HG02642 (cell line): ENCODE data around the gene UQCRC2.
"Not testable (repeated sequence)": the region's sequence is repeated elsewhere in the genome, so short reads cannot be mapped to it uniquely, and the experiment has no call there.

Source experiments
- ATAC-seq: cut with Tn5 transposase; IDR thresholded peaks from one replicate; pipeline ENCODE4 v1.9.1; 2021; ENCODE audit warnings: mild to moderate bottlenecking; ENCODE audit not compliant: unreplicated experiment, poor library complexity

UQCRC2 gene

GRCh38 chr16:21952793-21953540, at the start of gene UQCRC2:
Gene UQCRC2, plus strand, starts transcription at chr16:21953361. Its CDS starts 63 bp downstream, at chr16:21953424.
- peak; percentile 93 for ATAC-seq

GRCh38 chr16:21932650-21933049, 20.5 kb upstream of the UQCRC2 start:
- ATAC-seq, result not testable (repeated sequence)

GRCh38 chr16:21933316-21933715, 19.8 kb upstream of the UQCRC2 start:
- ATAC-seq, result not testable (repeated sequence)

DNA sequence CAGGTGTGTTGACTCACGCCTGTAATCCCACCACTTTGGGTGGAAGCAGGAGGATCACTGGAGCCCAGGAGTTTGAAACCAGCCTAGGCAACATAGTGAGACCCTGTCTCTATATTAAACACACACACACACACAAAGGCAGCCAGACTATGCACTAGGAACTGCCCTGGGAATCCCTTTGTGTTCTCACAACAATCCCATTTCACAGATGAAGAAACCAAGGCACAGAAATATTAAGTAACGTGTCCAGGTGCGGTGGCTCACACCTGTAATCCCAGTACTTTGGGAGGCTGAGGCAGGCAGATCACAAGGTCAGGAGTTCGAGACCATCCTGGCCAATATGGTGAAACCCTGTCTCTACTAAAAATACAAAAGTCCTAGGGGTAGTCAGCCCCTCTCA, 19.4 kb upstream of the UQCRC2 start:
- not testable (repeated sequence) for ATAC-seq

DNA sequence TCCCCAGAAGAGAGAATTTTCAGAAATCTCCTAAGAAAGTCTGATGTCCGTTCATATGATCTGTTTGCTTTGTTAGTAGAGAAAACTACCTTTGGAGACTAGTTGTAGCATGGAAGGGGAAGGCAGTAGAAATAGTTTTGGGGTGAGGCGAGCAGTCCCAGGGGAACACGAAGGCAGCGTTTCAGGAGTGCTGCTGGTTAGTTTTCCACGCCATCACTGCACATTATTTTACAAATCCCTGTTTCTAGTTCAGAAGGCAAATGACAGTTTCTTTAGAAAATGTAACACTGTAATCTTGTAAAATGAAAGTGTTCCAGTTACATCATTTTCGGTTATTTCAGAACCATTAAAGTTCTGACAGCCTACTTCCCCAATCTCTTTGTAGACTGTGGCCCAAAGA, 16.9 kb upstream of the UQCRC2 start:
- ATAC-seq, result not testable (repeated sequence)

DNA sequence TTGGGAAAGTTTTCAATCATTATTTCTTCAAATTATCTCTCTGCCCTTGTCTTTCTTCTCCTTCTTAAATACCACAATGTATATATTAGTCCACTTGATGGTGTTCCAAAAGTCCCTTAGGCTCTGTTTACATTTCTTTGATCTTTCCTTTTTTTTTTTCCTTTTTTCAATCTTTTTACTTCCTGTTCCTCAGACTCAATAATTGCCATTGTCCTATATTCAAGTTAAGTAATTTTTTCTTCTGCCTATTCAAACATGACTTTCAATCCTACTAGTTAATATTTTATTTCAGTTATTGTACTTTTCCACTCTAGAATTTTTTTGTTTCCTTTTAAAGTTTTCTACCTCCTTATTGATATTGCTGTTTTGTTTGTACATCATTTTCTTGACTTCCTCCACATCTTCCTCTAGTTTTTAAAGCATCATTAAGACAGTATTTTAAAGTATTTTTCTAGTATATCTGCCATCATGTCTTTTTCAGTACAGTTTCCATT, 15.8 kb upstream of the UQCRC2 start:
- ATAC-seq, result no peak

- ATAC-seq, result no peak
Measured at GRCh38 chr16:21940570-21940969, 12.6 kb upstream of the UQCRC2 start.

- no peak for ATAC-seq
Measured at GRCh38 chr16:21943571-21943970, 9.6 kb upstream of the UQCRC2 start.

DNA sequence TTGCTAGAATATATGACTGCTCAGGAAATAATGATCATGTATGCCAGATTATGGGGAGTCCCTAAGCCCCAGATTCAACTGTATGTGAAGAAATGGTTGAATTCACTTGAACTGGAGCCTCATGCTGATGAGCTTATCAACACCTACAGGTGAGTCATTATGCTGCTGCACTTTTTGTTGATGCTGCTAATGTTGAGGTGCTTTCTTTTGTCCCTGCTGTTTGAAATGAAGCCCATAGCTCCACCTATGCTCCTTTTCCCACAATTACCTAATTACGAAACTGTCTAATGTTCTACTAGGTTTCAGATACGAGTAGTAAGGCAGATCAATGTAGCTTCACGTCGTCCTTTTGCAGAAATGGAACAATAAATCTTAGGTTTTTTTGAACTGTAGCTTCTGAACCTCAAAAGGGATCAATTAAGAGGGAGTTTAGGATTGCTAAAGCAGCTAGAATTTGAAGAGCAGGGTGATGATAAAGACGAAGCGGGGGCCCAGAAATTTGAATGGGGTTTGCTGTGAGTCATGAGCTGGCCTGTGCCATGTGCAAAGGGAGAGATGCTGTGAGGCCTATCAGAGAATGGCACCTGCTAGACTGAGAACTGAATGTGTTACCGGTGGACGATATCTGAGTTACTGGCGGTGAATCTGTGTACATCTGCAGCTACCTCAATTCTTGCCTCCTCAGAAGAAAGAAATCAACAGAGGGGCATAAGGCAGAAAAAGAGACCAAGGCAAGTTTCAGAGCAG, 6.1 kb upstream of the UQCRC2 start:
- ATAC-seq, result no peak

DNA sequence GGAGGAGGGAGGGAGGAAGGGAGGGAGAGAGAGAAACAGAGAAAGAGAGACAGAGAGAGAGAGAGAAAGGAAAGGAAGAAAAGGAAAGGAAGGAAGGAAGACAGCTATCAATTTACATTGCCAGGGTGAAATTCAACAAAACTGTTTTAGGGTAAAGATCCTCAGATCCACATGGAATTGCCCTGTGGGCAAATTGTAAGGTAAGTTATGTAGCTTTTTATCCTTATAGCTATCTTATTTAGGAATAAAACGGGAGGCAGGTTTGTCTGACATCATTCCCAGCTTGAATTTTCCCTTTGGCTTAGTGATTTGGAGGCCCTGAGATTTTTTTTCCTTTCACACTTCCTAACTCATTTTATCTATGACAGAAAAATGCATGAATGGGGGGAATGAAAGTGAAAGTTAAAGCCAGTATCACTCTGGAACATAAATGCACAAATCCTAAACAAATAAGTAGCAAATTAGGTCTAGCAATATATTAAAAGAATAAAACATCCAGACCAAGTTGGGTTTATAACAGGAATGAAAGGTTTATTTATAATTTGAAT, 3.4 kb upstream of the UQCRC2 start:
- ATAC-seq, result no peak

DNA sequence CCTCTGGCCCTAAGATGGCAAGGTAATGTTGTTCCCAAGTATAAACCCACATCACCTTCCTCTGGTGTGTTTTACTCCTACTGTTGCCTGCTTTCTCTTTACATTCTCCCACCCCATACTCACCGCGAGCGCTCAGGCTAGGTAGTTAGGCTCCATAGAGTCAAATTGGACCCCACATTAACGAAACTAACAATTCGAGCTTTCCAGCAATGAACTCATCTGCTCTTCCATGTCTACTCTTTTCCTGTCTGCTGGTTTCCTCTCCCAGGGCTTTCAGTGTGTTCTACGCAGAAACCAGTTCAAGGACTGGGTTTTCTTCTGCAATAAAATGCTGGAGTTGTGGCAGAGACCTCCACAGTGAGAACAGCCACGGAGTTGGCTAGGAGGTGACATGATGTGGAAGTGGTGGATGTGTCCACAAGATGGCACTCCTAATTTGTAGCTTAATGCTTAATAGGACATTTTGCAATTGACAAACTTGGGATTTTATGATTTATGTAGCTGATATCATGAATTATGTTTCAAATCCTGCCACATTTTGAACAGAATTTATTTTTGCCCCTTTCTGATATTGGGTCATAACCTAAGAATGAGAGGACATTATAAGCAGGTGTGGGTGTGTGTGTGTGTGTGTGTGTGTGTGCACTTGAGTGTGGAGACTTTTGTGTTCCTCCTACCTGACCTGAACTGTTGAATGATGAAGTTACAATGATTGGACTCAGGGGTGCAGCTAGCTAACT, 2.2 kb upstream of the UQCRC2 start:
- ATAC-seq, result no peak

DNA sequence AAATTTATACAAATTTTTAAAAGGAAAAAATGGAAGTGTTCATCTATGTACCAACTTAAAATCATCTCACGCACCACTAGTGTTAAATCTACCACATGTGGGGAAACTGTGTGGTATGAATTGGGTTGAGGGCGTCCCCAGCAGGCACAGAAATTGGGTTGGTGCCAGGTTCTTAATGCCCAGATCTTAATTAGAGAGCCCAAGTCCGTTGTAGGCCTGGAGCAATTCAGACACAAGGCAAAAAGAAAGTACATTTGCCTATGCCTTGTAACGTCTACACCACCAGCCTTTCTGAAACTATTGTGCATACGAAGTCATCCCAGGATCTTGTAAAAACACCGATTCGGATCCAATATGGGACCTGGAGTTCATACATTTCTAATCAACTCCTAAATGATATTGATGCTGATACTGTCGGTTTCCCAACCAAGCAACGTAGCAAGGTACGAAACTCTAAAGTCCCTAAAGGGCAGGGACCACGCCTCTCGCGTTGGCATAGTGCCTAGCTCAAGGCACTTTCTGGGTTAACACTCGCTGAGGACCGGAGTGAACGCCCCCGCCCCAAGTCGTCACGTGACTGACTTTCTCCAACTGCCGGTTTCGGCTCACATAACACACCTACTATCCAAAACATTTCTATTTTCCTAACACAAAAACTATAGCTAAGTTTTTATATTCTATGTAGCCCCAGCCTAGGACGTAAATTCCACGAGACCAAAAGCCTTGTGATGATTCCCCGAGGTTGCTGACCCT, 945 bp upstream of the UQCRC2 start:
- ATAC-seq, result peak; percentile 45

- ATAC-seq, result peak; percentile 22
Measured at GRCh38 chr16:21953541-21953902, 361 bp downstream of the UQCRC2 start.

DNA sequence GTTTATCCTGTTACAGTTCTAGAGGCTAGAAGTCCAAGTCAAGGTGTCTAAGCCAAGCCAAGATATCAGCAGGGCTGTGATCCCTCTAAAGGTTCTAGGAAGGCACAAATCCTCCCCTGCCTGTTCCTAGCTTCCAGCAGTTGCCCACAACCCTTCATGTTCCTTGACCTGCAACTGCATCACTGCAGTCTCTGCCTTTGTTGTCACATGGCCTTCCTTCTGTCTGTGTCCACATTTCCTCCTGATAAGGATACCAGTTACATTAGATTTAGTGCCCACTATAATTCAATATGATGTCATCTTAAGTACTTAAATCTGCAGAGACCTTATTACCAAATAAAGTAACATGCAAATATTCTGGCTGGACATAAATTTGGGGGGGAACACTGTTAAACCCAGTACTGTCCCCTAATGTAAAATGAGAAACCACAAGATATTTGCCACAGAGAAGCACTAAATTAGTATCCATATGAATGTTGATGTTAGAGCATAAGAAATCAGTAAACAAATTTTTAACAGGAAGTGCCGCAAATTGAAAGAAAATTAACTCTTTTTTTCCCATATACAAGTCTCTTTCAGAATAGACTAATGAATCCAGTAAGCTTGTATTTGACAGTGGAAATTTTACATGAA, 4.7 kb downstream of the UQCRC2 start:
- no peak for ATAC-seq

DNA sequence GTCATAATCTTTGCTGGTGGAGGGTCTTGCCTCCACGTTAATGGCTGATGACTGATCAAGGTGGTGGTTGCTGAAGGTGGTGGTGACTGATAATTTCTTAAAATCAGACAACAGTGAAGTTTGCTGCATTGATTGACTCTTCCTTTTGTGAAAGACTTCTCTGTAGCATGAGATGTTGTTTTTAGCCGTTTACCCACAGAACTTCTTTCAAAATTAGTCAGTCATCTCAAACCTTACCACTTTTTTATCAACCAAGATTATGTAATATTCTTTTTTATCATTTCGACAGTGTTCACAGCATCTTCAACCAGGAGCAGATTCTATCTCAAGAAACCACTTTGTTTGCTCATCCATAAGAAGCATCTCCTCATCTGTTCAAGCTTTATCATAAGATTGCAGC, 5.9 kb downstream of the UQCRC2 start:
- no peak for ATAC-seq

- no peak for ATAC-seq
Measured at GRCh38 chr16:21962475-21962874, 9.3 kb downstream of the UQCRC2 start.

- ATAC-seq, result no peak
Measured at GRCh38 chr16:21963887-21964286, 10.7 kb downstream of the UQCRC2 start.

- no peak for ATAC-seq
Measured at GRCh38 chr16:21964353-21964752, 11.2 kb downstream of the UQCRC2 start.

- ATAC-seq, result no peak
Measured at GRCh38 chr16:21971856-21972255, 18.7 kb downstream of the UQCRC2 start.
